Epidermal melanocyte (primary cell): ENCODE data around the gene SGTB.
"Not testable (repeated sequence)": the region's sequence is repeated elsewhere in the genome, so short reads cannot be mapped to it uniquely, and the experiment has no call there.

Experiments used
- DNase-seq: peaks from one replicate; pipeline ENCODE4 v3.0.0; 2011; ENCODE audit warnings: low spot score; ENCODE audit not compliant: insufficient read length

Gene SGTB

GRCh38 chr5:65734921-65735320 lies 13.0 kb upstream of the SGTB start:
- no peak for DNase-seq

GRCh38 chr5:65734196-65734775 lies 12.4 kb upstream of the SGTB start:
- not testable (repeated sequence) for DNase-seq

GRCh38 chr5:65732046-65732445 lies 10.1 kb upstream of the SGTB start:
- not testable (repeated sequence) for DNase-seq

- no peak for DNase-seq
Measured at GRCh38 chr5:65730910-65731309, 9.0 kb upstream of the SGTB start.

GRCh38 chr5:65728218-65728617 lies 6.3 kb upstream of the SGTB start:
- DNase-seq = no peak

- DNase-seq = no peak
Measured at GRCh38 chr5:65727491-65728156, 5.7 kb upstream of the SGTB start.

GRCh38 chr5:65722575-65723403 lies 880 bp upstream of the SGTB start:
- peak; percentile 57 for DNase-seq

GRCh38 chr5:65721050-65721719 lies 724 bp downstream of the SGTB start:
- DNase-seq = peak; percentile 67

GRCh38 chr5:65718576-65719310 lies 3.2 kb downstream of the SGTB start:
- no peak for DNase-seq

- no peak for DNase-seq
Measured at GRCh38 chr5:65708145-65708544, 13.8 kb downstream of the SGTB start.

- DNase-seq = no peak
Measured at GRCh38 chr5:65707663-65708062, 14.2 kb downstream of the SGTB start.

GRCh38 chr5:65704621-65705239 lies 17.2 kb downstream of the SGTB start:
- no peak for DNase-seq

GRCh38 chr5:65702036-65702435 lies 19.9 kb downstream of the SGTB start:
- DNase-seq = no peak

- DNase-seq = no peak
Measured at GRCh38 chr5:65699338-65699737, 22.6 kb downstream of the SGTB start.

GRCh38 chr5:65696892-65697291 lies 25.0 kb downstream of the SGTB start:
- DNase-seq = no peak

- DNase-seq = peak; percentile 72
Measured at GRCh38 chr5:65695896-65696295, 26.0 kb downstream of the SGTB start.

GRCh38 chr5:65695162-65695755 lies 26.6 kb downstream of the SGTB start:
- no peak for DNase-seq

- DNase-seq = no peak
Measured at GRCh38 chr5:65693121-65693520, 28.8 kb downstream of the SGTB start.

GRCh38 chr5:65682148-65682547 lies 39.8 kb downstream of the SGTB start:
- DNase-seq = no peak

- not testable (repeated sequence) for DNase-seq
Measured at GRCh38 chr5:65676056-65676455, 45.9 kb downstream of the SGTB start.
